Measurements from ENCODE around the gene KLRF1. TPM values are rescaled to one million over a fixed set of nuclear protein-coding genes. Genes with fewer than 3 reads are reported as not detected.

The KLRF1 gene
- total RNA-seq, 2 donors from 2014 or later, result 0.54 to 0.92 TPM

GRCh38 chr12:9820281-9820930, 6.9 kb upstream of the KLRF1 start:
- no peak for TF ChIP-seq CTCF (IDR thresholded peaks at IDR 0.05)
- no peak for DNase-seq (ENCODE audit: low spot score)
- ATAC-seq (ENCODE audit: insufficient number of reproducible peaks, low FRiP score, low read depth), result no peak
- no peaks in the 10 kb centered on the region for H3K27me3 ChIP-seq (replicated peaks; ENCODE audit: insufficient read depth)
- H3K27ac ChIP-seq, result no peak overlapping the region
- H3K36me3 ChIP-seq, result no peaks in the 10 kb centered on the region
- no peak overlapping the region for H3K4me3 ChIP-seq
- H3K9me3 ChIP-seq, result no peaks in the 10 kb centered on the region
- no peaks in the 10 kb centered on the region for H3K4me1 ChIP-seq (ENCODE audit: control insufficient read depth in 1 of 2, low read depth in 2 of 2)

GRCh38 chr12:9829483-9829882, 2.2 kb downstream of the KLRF1 start:
- H3K27ac ChIP-seq, result no peak overlapping the region
- DNase-seq (ENCODE audit: low spot score), result no peak
- no peaks in the 10 kb centered on the region for H3K9me3 ChIP-seq
- no peak overlapping the region for H3K4me3 ChIP-seq
- no peaks in the 10 kb centered on the region for H3K27me3 ChIP-seq (replicated peaks; ENCODE audit: insufficient read depth)
- ATAC-seq (ENCODE audit: insufficient number of reproducible peaks, low FRiP score, low read depth), result no peak
- no peak for TF ChIP-seq CTCF (IDR thresholded peaks at IDR 0.05)
- no peaks in the 10 kb centered on the region for H3K36me3 ChIP-seq
- no peaks in the 10 kb centered on the region for H3K4me1 ChIP-seq (ENCODE audit: control insufficient read depth in 1 of 2, low read depth in 2 of 2)

GRCh38 chr12:9829982-9830381, 2.7 kb downstream of the KLRF1 start:
- no peaks in the 10 kb centered on the region for H3K4me1 ChIP-seq (ENCODE audit: control insufficient read depth in 1 of 2, low read depth in 2 of 2)
- TF ChIP-seq CTCF (IDR thresholded peaks at IDR 0.05), result no peak
- no peaks in the 10 kb centered on the region for H3K9me3 ChIP-seq
- DNase-seq (ENCODE audit: low spot score) (no peak), ATAC-seq (ENCODE audit: insufficient number of reproducible peaks, low FRiP score, low read depth) (no peak)
- no peaks in the 10 kb centered on the region for H3K27me3 ChIP-seq (replicated peaks; ENCODE audit: insufficient read depth)
- no peaks in the 10 kb centered on the region for H3K36me3 ChIP-seq
- no peak overlapping the region for H3K4me3 ChIP-seq
- no peak overlapping the region for H3K27ac ChIP-seq

GRCh38 chr12:9831720-9832119, 4.4 kb downstream of the KLRF1 start:
- Histone ChIP-seq H3K36me3 (no peaks in the 10 kb centered on the region), H3K27ac (no peak overlapping the region), H3K9me3 (no peaks in the 10 kb centered on the region), H3K4me3 (no peak overlapping the region), H3K4me1 (ENCODE audit: control insufficient read depth in 1 of 2, low read depth in 2 of 2) (no peaks in the 10 kb centered on the region), H3K27me3 (replicated peaks; ENCODE audit: insufficient read depth) (no peaks in the 10 kb centered on the region)
- ATAC-seq (ENCODE audit: insufficient number of reproducible peaks, low FRiP score, low read depth) (no peak), DNase-seq (ENCODE audit: low spot score) (no peak)
- TF ChIP-seq CTCF (IDR thresholded peaks at IDR 0.05), result no peak

- ATAC-seq (ENCODE audit: insufficient number of reproducible peaks, low FRiP score, low read depth), result no peak
- Histone ChIP-seq H3K4me3 (no peak overlapping the region), H3K27me3 (replicated peaks; ENCODE audit: insufficient read depth) (no peaks in the 10 kb centered on the region), H3K36me3 (no peaks in the 10 kb centered on the region), H3K27ac (no peak overlapping the region), H3K9me3 (no peaks in the 10 kb centered on the region), H3K4me1 (ENCODE audit: control insufficient read depth in 1 of 2, low read depth in 2 of 2) (no peaks in the 10 kb centered on the region)
- DNase-seq (ENCODE audit: low spot score), result no peak
- no peak for TF ChIP-seq CTCF (IDR thresholded peaks at IDR 0.05)
Measured at GRCh38 chr12:9843407-9843806, 16.1 kb downstream of the KLRF1 start.

Measured in thoracic aorta (tissue), 2 donors.